ENCODE results near the gene DMWD. TPM values are rescaled to one million over a fixed set of nuclear protein-coding genes. Genes with fewer than 3 reads are reported as not detected.

Gene DMWD
- polyA plus RNA-seq, 1 donor from 2014 or later, result 16.7 TPM

GRCh38 chr19:45772912-45773311 is 19.7 kb downstream of the DMWD start:
- Mint-ChIP-seq H3K27me3 (no peaks in the 10 kb centered on the region), H3K4me3 (no peak overlapping the region), H3K27ac (peak overlapping the region in 1 of 3 donors; percentile 13), H3K9me3 (no peaks in the 10 kb centered on the region), H3K36me3 (no peaks in the 10 kb centered on the region), H3K4me1 (peaks cover 5 to 9% (median 5%) of the 10 kb centered on the region in 3 donors)

GRCh38 chr19:45772130-45772840 is 20.4 kb downstream of the DMWD start:
- Mint-ChIP-seq H3K4me3 (peak overlapping the region in 3 of 4 donors; percentile 15 to 52 (median 17)), H3K9me3 (no peaks in the 10 kb centered on the region), H3K4me1 (peaks cover 5 to 9% (median 5%) of the 10 kb centered on the region in 3 donors), H3K27ac (peak overlapping the region; percentile 64 to 71 (median 68)), H3K36me3 (no peaks in the 10 kb centered on the region), H3K27me3 (peaks cover 2% of the 10 kb centered on the region)

GRCh38 chr19:45771311-45771933 is 21.2 kb downstream of the DMWD start:
- Mint-ChIP-seq H3K9me3 (no peaks in the 10 kb centered on the region), H3K27me3 (peaks cover 4% of the 10 kb centered on the region), H3K4me3 (peak overlapping the region in 3 of 4 donors; percentile 80 to 100 (median 93)), H3K36me3 (no peaks in the 10 kb centered on the region), H3K27ac (peak overlapping the region in 1 of 3 donors; percentile 100), H3K4me1 (peaks cover 5 to 9% (median 5%) of the 10 kb centered on the region in 3 donors)

- H3K36me3 Mint-ChIP-seq, result no peaks in the 10 kb centered on the region
- peak overlapping the region; percentile 86 to 100 (median 94) for H3K27ac Mint-ChIP-seq
- H3K27me3 Mint-ChIP-seq, result peaks cover 4% of the 10 kb centered on the region
These were observed 22.2 kb downstream of the DMWD start for GRCh38 chr19:45770192-45771101.

DNA sequence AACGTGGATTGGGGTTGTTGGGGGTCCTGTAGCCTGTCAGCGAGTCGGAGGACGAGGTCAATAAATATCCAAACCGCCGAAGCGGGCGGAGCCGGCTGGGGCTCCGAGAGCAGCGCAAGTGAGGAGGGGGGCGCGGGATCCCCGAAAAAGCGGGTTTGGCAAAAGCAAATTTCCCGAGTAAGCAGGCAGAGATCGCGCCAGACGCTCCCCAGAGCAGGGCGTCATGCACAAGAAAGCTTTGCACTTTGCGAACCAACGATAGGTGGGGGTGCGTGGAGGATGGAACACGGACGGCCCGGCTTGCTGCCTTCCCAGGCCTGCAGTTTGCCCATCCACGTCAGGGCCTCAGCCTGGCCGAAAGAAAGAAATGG is 22.8 kb downstream of the DMWD start:
- peak overlapping the region; percentile 86 to 100 (median 94) for H3K27ac Mint-ChIP-seq
- no peaks in the 10 kb centered on the region for H3K9me3 Mint-ChIP-seq
- H3K4me1 Mint-ChIP-seq, result peaks cover 5 to 9% (median 5%) of the 10 kb centered on the region in 3 donors
- no peaks in the 10 kb centered on the region for H3K36me3 Mint-ChIP-seq
- peak overlapping the region; percentile 86 to 100 (median 95) for H3K4me3 Mint-ChIP-seq
- H3K27me3 Mint-ChIP-seq, result peaks cover 7% of the 10 kb centered on the region

More at GRCh38 chr19:45770192-45771101, 22.2 kb downstream of the DMWD start:
- no peaks in the 10 kb centered on the region for H3K9me3 Mint-ChIP-seq
- peaks cover 5 to 9% (median 5%) of the 10 kb centered on the region in 3 donors for H3K4me1 Mint-ChIP-seq
- peak overlapping the region; percentile 86 to 100 (median 95) for H3K4me3 Mint-ChIP-seq

GRCh38 chr19:45768984-45769782 is 23.5 kb downstream of the DMWD start, which contains the start of gene SIX5:
SIX5 (minus strand) TSS chr19:45769252; CDS start chr19:45768844, 408 bp downstream.
- H3K27ac Mint-ChIP-seq, result peak within 1 kb of the TSS; percentile 86 to 100 (median 94)
- peaks cover 5 to 9% (median 5%) of the 10 kb centered on the region in 3 donors for H3K4me1 Mint-ChIP-seq
- peak within 1 kb of the TSS; percentile 86 to 100 (median 95) for H3K4me3 Mint-ChIP-seq
- peaks cover 7% of the 10 kb centered on the region for H3K27me3 Mint-ChIP-seq
- no peaks in the 10 kb centered on the region for H3K36me3 Mint-ChIP-seq
- H3K9me3 Mint-ChIP-seq, result no peaks in the 10 kb centered on the region

GRCh38 chr19:45768655-45768983 is 24.0 kb downstream of the DMWD start:
- Mint-ChIP-seq H3K27ac (peak overlapping the region in 1 of 3 donors; percentile 100), H3K27me3 (peaks cover 7% of the 10 kb centered on the region), H3K9me3 (no peaks in the 10 kb centered on the region), H3K36me3 (no peaks in the 10 kb centered on the region), H3K4me1 (peaks cover 5 to 9% (median 5%) of the 10 kb centered on the region in 3 donors), H3K4me3 (peak overlapping the region; percentile 86 to 100 (median 95))

- Mint-ChIP-seq H3K4me1 (peaks cover 5 to 7% (median 5%) of the 10 kb centered on the region in 3 donors), H3K36me3 (no peaks in the 10 kb centered on the region), H3K9me3 (no peaks in the 10 kb centered on the region), H3K4me3 (peak overlapping the region; percentile 78 to 100 (median 84)), H3K27ac (no peak overlapping the region), H3K27me3 (peaks cover 7% of the 10 kb centered on the region)
These were observed 24.6 kb downstream of the DMWD start for GRCh38 chr19:45767881-45768654.

DNA sequence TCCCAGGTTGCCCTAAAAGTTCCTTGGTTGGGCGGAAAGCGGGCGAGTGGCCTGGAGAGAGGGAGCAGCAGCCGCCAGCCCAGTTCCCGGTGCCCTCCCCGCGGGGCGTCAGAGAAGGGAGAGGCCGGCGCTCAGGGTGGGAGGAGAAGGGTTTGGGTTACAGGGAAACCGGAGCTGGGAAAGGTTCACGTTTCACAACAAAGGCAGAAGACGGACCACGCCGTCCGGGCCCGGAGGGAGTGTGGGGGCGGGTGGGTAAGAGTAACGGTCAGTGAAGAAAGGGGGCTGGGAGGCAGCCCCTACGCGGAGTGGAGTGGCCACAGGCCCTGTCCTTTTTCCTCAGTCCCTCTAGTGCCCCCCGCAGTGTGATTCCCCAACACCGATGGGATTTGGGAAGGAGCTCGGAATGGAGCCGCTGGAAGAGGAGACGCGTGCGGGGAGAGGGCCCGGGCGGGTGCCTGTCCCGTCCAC is 25.2 kb downstream of the DMWD start:
- no peaks in the 10 kb centered on the region for H3K36me3 Mint-ChIP-seq
- H3K4me3 Mint-ChIP-seq, result peak overlapping the region; percentile 34 to 81 (median 51)
- peaks cover 7% of the 10 kb centered on the region for H3K27me3 Mint-ChIP-seq
- H3K27ac Mint-ChIP-seq, result no peak overlapping the region
- no peaks in the 10 kb centered on the region for H3K9me3 Mint-ChIP-seq
- H3K4me1 Mint-ChIP-seq, result peaks cover 5 to 7% (median 5%) of the 10 kb centered on the region in 3 donors

DNA sequence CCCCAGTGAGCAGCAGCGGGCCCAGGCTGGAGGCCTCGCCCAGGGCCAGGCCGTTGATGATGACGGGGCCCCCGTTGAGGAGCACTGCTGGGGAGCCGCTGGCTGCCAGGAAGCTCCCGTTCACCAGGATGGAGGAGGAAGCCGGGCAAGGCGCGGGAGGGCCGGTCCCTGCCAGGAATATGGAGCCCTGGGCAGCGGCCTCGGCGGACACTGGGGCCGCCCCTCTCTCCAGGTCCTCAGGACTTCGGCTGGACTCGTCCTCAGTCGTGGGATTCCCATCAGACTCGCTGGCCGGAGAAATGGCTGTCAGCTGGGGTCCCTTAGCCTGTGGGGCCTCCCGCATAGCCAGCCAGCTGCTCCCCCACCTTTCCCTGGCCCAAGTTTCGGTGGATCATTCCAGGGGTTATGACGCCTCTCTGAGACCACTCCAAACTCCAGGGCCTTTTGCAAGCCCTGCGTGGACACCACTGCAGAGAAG is 25.7 kb downstream of the DMWD start:
- H3K36me3 Mint-ChIP-seq, result no peaks in the 10 kb centered on the region
- H3K4me1 Mint-ChIP-seq, result peaks cover 4 to 5% (median 5%) of the 10 kb centered on the region in 3 donors
- H3K4me3 Mint-ChIP-seq, result peak overlapping the region; percentile 39 to 81 (median 54)
- no peaks in the 10 kb centered on the region for H3K9me3 Mint-ChIP-seq
- no peak overlapping the region for H3K27ac Mint-ChIP-seq
- peaks cover 9% of the 10 kb centered on the region for H3K27me3 Mint-ChIP-seq

GRCh38 chr19:45766296-45766868 is 26.3 kb downstream of the DMWD start:
- peaks cover 9% of the 10 kb centered on the region for H3K27me3 Mint-ChIP-seq
- peaks cover 4 to 5% (median 5%) of the 10 kb centered on the region in 3 donors for H3K4me1 Mint-ChIP-seq
- H3K27ac Mint-ChIP-seq, result no peak overlapping the region
- H3K36me3 Mint-ChIP-seq, result no peaks in the 10 kb centered on the region
- H3K9me3 Mint-ChIP-seq, result no peaks in the 10 kb centered on the region
- no peak overlapping the region for H3K4me3 Mint-ChIP-seq

- Mint-ChIP-seq H3K4me3 (peak overlapping the region in 1 of 4 donors; percentile 21), H3K9me3 (no peaks in the 10 kb centered on the region), H3K36me3 (no peaks in the 10 kb centered on the region), H3K4me1 (peaks cover 1 to 5% (median 2%) of the 10 kb centered on the region in 3 donors), H3K27me3 (peaks cover 10% of the 10 kb centered on the region), H3K27ac (no peak overlapping the region)
These were observed 26.8 kb downstream of the DMWD start for GRCh38 chr19:45765702-45766295.

Data from IgD-negative memory B cell (primary cell).